Right cardiac atrium (tissue), 5 donors: ENCODE data around the gene SLC2A14. TPM values are rescaled to one million over a fixed set of nuclear protein-coding genes. Genes with fewer than 3 reads are reported as not detected.
"Not testable (repeated sequence)": the region's sequence is repeated elsewhere in the genome, so short reads cannot be mapped to it uniquely, and the experiment has no call there.

ENCODE experiments used
- ATAC-seq, 2 donors: fragments of 200-7000 bp; cut with Tn5 transposase; one replicate each; pipeline versions ENCODE4 v1.8.0 to v1.9.1; 2020; ENCODE audit warnings: moderate library complexity in 2 of 2, mild to moderate bottlenecking in 1 of 2
- DNase-seq, 3 donors: peaks; one replicate each; pipeline ENCODE4 v3.0.0-alpha.2; 2020
- H3K27ac ChIP-seq: one replicate; pipeline ENCODE4 v1.5.1; 2013; ENCODE audit warnings: mild to moderate bottlenecking, low read length, control low read depth, moderate library complexity
- H3K27me3 ChIP-seq: one replicate; pipeline ENCODE4 v1.6.1; 2013; ENCODE audit not compliant: control insufficient read depth, insufficient read depth
- H3K4me1 ChIP-seq: one replicate; pipeline ENCODE4 v1.6.1; 2013; ENCODE audit warnings: low read length; ENCODE audit not compliant: control insufficient read depth, insufficient read depth
- H3K4me3 ChIP-seq: one replicate; pipeline ENCODE4 v1.5.1; 2013; ENCODE audit warnings: low read length, control low read depth
- H3K9me3 ChIP-seq: one replicate; pipeline ENCODE4 v1.6.1; 2013; ENCODE audit warnings: low read length; ENCODE audit not compliant: control insufficient read depth
- WGBS: extraction: QIAGEN DNeasy Blood & Tissue Kit; methylation state at CpG from one replicate; pipeline ENCODE4 v1.1.7; 2013; 5-methylcytosine and 5-hydroxymethylcytosine counted together
- intact Hi-C, 4 donors: fragments of 100-400 bp; cut with DNase I; formaldehyde crosslinking; loops; one replicate each; pipeline versions ENCODE4 v1.11.0 to v1.14.0; 2022 to 2023
- polyA plus RNA-seq: library from polyadenylated mRNA; stranded (reverse); fragments of 200-250 nt; gene quantifications from one replicate; pipeline ENCODE4 v1.2.3, GENCODE V29; 2013
- total RNA-seq, 4 donors: library from RNA; stranded (reverse); fragmentation: NEBNext Ultra II Directional; extraction: Animal tissue kit (Norgen Biotek cat#: 25700); gene quantifications; one replicate each; pipeline ENCODE4 v1.2.1, GENCODE V29; 2021
- donor health status: healthy with polysubstance abuse.
- donor health status: DM: no; HTN: yes; CAD: no.
- donor health status: DM: no; HTN: no; CAD: no.
- donor health status: DM: no; HTN: yes; CAD: no; lungs with severe emphysema.
- donor health status: DM: yes; HTN: yes; CAD: no.

SLC2A14 gene
- total and polyA plus RNA-seq, 5 donors, result 1.4 TPM; not detected in 4

- Histone ChIP-seq H3K4me1 (no peaks in the 10 kb centered on the region), H3K27me3 (peaks cover 3% of the 10 kb centered on the region), H3K9me3 (no peaks in the 10 kb centered on the region), H3K4me3 (no peak overlapping the region), H3K27ac (no peak overlapping the region)
- DNase-seq (no peak), ATAC-seq (no peak)
- WGBS, result 94% methylated on average over 4 of the region's 4 CpGs
- intact Hi-C loops, result no loop called here
Measured at GRCh38 chr12:7869137-7869536, 3.6 kb downstream of the SLC2A14 start.

GRCh38 chr12:7868391-7868790 is 4.3 kb downstream of the SLC2A14 start:
- no peak for ATAC-seq
- H3K4me1 ChIP-seq, result no peaks in the 10 kb centered on the region
- DNase-seq, result no peak
- no peak overlapping the region for H3K27ac ChIP-seq
- H3K9me3 ChIP-seq, result no peaks in the 10 kb centered on the region
- intact Hi-C loops, result no loop called here
- H3K4me3 ChIP-seq, result no peak overlapping the region
- H3K27me3 ChIP-seq, result peaks cover 3% of the 10 kb centered on the region
- WGBS, result 64% methylated on average over 4 of the region's 4 CpGs

- intact Hi-C loops, result loop anchor here in 3 of 4 donors (5.0 kb wide), 1 partner anchor 128 kb away; no protein-coding TSS in a partner anchor
- ATAC-seq, result no peak
- peaks cover 3% of the 10 kb centered on the region for H3K27me3 ChIP-seq
- H3K4me1 ChIP-seq, result no peaks in the 10 kb centered on the region
- DNase-seq, result no peak
- H3K9me3 ChIP-seq, result no peaks in the 10 kb centered on the region
- no peak overlapping the region for H3K4me3 ChIP-seq
- 86% methylated on average over 12 of the region's 12 CpGs for WGBS
- H3K27ac ChIP-seq, result no peak overlapping the region
Measured at GRCh38 chr12:7864601-7865150, 8.0 kb downstream of the SLC2A14 start.

- H3K27ac ChIP-seq, H3K4me1 ChIP-seq, ATAC-seq, DNase-seq, H3K9me3 ChIP-seq, H3K4me3 ChIP-seq, H3K27me3 ChIP-seq: not testable (repeated sequence)
- WGBS, result 73% methylated on average over 20 of the region's 20 CpGs
- intact Hi-C loops, result loop anchor here in 3 of 4 donors (5.0 kb wide), 1 partner anchor 129 kb away; no protein-coding TSS in a partner anchor
Measured at GRCh38 chr12:7862814-7863348, 9.8 kb downstream of the SLC2A14 start.

- H3K27ac ChIP-seq, H3K9me3 ChIP-seq, DNase-seq, H3K4me3 ChIP-seq, H3K4me1 ChIP-seq, ATAC-seq, H3K27me3 ChIP-seq: not testable (repeated sequence)
- intact Hi-C loops, result loop anchor here in 3 of 4 donors (5.0 kb wide), 1 partner anchor 130 kb away; no protein-coding TSS in a partner anchor
- 97% methylated on average over 24 of the region's 24 CpGs for WGBS
Measured at GRCh38 chr12:7862301-7862700, 10.4 kb downstream of the SLC2A14 start.

GRCh38 chr12:7859552-7859951 is 13.2 kb downstream of the SLC2A14 start:
- DNase-seq (no peak), ATAC-seq (no peak)
- no peaks in the 10 kb centered on the region for H3K4me1 ChIP-seq
- WGBS, result 29% methylated on average over 2 of the region's 2 CpGs
- H3K27me3 ChIP-seq, result no peaks in the 10 kb centered on the region
- H3K27ac ChIP-seq, result no peak overlapping the region
- no peak overlapping the region for H3K4me3 ChIP-seq
- no peaks in the 10 kb centered on the region for H3K9me3 ChIP-seq
- intact Hi-C loops, result loop anchor here in 1 of 4 donors (10.0 kb wide), 1 partner anchor 135 kb away; no protein-coding TSS in a partner anchor

GRCh38 chr12:7857971-7858370 is 14.7 kb downstream of the SLC2A14 start:
- Histone ChIP-seq H3K4me3 (no peak overlapping the region), H3K27me3 (no peaks in the 10 kb centered on the region), H3K27ac (no peak overlapping the region), H3K4me1 (no peaks in the 10 kb centered on the region), H3K9me3 (no peaks in the 10 kb centered on the region)
- ATAC-seq (no peak), DNase-seq (no peak)
- 59% methylated on average over 3 of the region's 3 CpGs for WGBS
- intact Hi-C loops, result loop anchor here in 1 of 4 donors (10.0 kb wide), 1 partner anchor 137 kb away; no protein-coding TSS in a partner anchor

- no peak overlapping the region for H3K27ac ChIP-seq
- H3K9me3 ChIP-seq, result no peaks in the 10 kb centered on the region
- no peak for DNase-seq
- no peaks in the 10 kb centered on the region for H3K4me1 ChIP-seq
- WGBS, result 81% methylated on average over 6 of the region's 6 CpGs
- no peaks in the 10 kb centered on the region for H3K27me3 ChIP-seq
- H3K4me3 ChIP-seq, result no peak overlapping the region
- intact Hi-C loops, result loop anchor here in 1 of 4 donors (10.0 kb wide), 1 partner anchor 138 kb away; no protein-coding TSS in a partner anchor
- ATAC-seq, result no peak
Measured at GRCh38 chr12:7856516-7856915, 16.2 kb downstream of the SLC2A14 start.

GRCh38 chr12:7853557-7853956 is 19.2 kb downstream of the SLC2A14 start:
- intact Hi-C loops, result loop anchor here in 1 of 4 donors (10.0 kb wide), 1 partner anchor 141 kb away; no protein-coding TSS in a partner anchor
- no peak overlapping the region for H3K27ac ChIP-seq
- no peak overlapping the region for H3K4me3 ChIP-seq
- no peaks in the 10 kb centered on the region for H3K9me3 ChIP-seq
- DNase-seq (no peak), ATAC-seq (no peak)
- peaks cover 5% of the 10 kb centered on the region for H3K27me3 ChIP-seq
- H3K4me1 ChIP-seq, result no peaks in the 10 kb centered on the region
- WGBS, result 53% methylated on average over 2 of the region's 2 CpGs

- 48% methylated on average over 3 of the region's 3 CpGs for WGBS
- not testable (repeated sequence) for H3K27ac ChIP-seq, H3K4me1 ChIP-seq, DNase-seq, ATAC-seq, H3K9me3 ChIP-seq, H3K4me3 ChIP-seq, H3K27me3 ChIP-seq
- intact Hi-C loops, result loop anchor here in 1 of 4 donors (10.0 kb wide), 1 partner anchor 143 kb away; no protein-coding TSS in a partner anchor
Measured at GRCh38 chr12:7851622-7852081, 21.1 kb downstream of the SLC2A14 start.

- 94% methylated on average over 5 of the region's 5 CpGs for WGBS
- intact Hi-C loops, result loop anchor here in 1 of 4 donors (10.0 kb wide), 1 partner anchor 145 kb away; no protein-coding TSS in a partner anchor
Measured at GRCh38 chr12:7850099-7850498, 22.6 kb downstream of the SLC2A14 start.

More at GRCh38 chr12:7850099-7850498, 22.6 kb downstream of the SLC2A14 start:
- not testable (repeated sequence) for H3K27ac ChIP-seq, H3K9me3 ChIP-seq, ATAC-seq, H3K4me3 ChIP-seq, H3K27me3 ChIP-seq, H3K4me1 ChIP-seq, DNase-seq
